Thoracic aorta (tissue), 2 donors: Measurements from ENCODE around the gene IKBKE. TPM values are rescaled to one million over a fixed set of nuclear protein-coding genes. Genes with fewer than 3 reads are reported as not detected.

Experiments
- ATAC-seq: fragments of 150-250 bp; one replicate; pipeline ENCODE4 v1.8.0; 2017; ENCODE audit warnings: low read depth; ENCODE audit not compliant: insufficient number of reproducible peaks, low FRiP score
- DNase-seq: peaks from one replicate; pipeline ENCODE4 v3.0.0-alpha.2; 2020; ENCODE audit warnings: low spot score
- H3K27ac ChIP-seq, 2 donors: fragments of 200-600 bp; sonication (generic); 1 replicate in 1 of 2; 2 replicates in 1 of 2; pipeline ENCODE4 v1.5.1; 2016; ENCODE audit warnings: mild to moderate bottlenecking in 2 of 2, moderate library complexity in 2 of 2
- H3K27me3 ChIP-seq: fragments of 200-600 bp; sonication (generic); replicated peaks from 2 replicates; pipeline ENCODE4 v1.6.0; 2016; ENCODE audit warnings: mild to moderate bottlenecking; ENCODE audit not compliant: insufficient read depth
- H3K36me3 ChIP-seq: fragments of 200-600 bp; sonication (generic); one replicate; pipeline ENCODE4 v1.5.1; 2016
- H3K4me1 ChIP-seq, 2 donors: fragments of 200-600 bp; sonication (generic); 1 replicate in 1 of 2; 2 replicates in 1 of 2; pipeline versions ENCODE4 v1.5.1 to v1.6.0; 2016; ENCODE audit warnings: low read depth in 2 of 2, mild to moderate bottlenecking in 1 of 2; ENCODE audit not compliant: control insufficient read depth in 1 of 2
- H3K4me3 ChIP-seq: fragments of 200-600 bp; sonication (generic); 2 replicates; pipeline ENCODE4 v1.5.1; 2016; ENCODE audit warnings: mild to moderate bottlenecking
- H3K9me3 ChIP-seq: fragments of 200-600 bp; sonication (generic); 2 replicates; pipeline ENCODE4 v1.5.1; 2016
- total RNA-seq, 2 donors: library from RNA; depleted of rRNA; stranded (reverse); fragments of >200 nt; gene quantifications; one replicate each; pipeline versions ENCODE4 v1.1.0 to v1.2.3, GENCODE V29; 2016
- TF ChIP-seq, protein P1 (sequence below): fragments of 200-600 bp; sonication (generic); IDR thresholded peaks from one replicate; pipeline ENCODE4 v1.5.1; 2019; ENCODE audit warnings: antibody characterized with exemption

Gene IKBKE
- total RNA-seq, 2 donors from 2014 or later: 5.8 to 16.1 TPM

DNA sequence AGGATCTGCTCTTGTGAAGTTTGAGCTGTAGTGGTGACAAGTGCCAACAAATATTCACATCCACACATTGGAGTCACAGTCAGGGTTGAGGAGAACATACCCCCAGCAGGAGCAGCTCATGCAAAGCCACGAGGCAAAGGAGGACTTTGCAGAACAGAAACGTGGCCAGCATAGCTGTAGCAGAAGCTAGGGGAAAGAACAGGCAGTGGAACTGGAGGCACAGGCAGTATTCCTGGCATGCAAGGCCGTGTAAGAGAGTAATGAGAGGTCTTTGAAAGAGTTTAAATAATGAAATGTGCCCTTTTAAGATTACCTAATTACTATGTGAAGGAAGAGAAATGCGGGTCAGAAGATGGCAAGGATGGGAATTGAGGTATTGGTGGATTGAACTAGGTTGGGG is 40.9 kb upstream of the IKBKE start:
- TF ChIP-seq, protein P1, sequence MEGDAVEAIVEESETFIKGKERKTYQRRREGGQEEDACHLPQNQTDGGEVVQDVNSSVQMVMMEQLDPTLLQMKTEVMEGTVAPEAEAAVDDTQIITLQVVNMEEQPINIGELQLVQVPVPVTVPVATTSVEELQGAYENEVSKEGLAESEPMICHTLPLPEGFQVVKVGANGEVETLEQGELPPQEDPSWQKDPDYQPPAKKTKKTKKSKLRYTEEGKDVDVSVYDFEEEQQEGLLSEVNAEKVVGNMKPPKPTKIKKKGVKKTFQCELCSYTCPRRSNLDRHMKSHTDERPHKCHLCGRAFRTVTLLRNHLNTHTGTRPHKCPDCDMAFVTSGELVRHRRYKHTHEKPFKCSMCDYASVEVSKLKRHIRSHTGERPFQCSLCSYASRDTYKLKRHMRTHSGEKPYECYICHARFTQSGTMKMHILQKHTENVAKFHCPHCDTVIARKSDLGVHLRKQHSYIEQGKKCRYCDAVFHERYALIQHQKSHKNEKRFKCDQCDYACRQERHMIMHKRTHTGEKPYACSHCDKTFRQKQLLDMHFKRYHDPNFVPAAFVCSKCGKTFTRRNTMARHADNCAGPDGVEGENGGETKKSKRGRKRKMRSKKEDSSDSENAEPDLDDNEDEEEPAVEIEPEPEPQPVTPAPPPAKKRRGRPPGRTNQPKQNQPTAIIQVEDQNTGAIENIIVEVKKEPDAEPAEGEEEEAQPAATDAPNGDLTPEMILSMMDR: no peak
- H3K27ac ChIP-seq: no peak overlapping the region
- ATAC-seq (no peak), DNase-seq (no peak)
- peaks cover 12% of the 10 kb centered on the region for H3K36me3 ChIP-seq
- H3K4me3 ChIP-seq: no peak overlapping the region
- H3K4me1 ChIP-seq: no peaks in the 10 kb centered on the region
- H3K27me3 ChIP-seq: no peaks in the 10 kb centered on the region
- H3K9me3 ChIP-seq: no peaks in the 10 kb centered on the region

DNA sequence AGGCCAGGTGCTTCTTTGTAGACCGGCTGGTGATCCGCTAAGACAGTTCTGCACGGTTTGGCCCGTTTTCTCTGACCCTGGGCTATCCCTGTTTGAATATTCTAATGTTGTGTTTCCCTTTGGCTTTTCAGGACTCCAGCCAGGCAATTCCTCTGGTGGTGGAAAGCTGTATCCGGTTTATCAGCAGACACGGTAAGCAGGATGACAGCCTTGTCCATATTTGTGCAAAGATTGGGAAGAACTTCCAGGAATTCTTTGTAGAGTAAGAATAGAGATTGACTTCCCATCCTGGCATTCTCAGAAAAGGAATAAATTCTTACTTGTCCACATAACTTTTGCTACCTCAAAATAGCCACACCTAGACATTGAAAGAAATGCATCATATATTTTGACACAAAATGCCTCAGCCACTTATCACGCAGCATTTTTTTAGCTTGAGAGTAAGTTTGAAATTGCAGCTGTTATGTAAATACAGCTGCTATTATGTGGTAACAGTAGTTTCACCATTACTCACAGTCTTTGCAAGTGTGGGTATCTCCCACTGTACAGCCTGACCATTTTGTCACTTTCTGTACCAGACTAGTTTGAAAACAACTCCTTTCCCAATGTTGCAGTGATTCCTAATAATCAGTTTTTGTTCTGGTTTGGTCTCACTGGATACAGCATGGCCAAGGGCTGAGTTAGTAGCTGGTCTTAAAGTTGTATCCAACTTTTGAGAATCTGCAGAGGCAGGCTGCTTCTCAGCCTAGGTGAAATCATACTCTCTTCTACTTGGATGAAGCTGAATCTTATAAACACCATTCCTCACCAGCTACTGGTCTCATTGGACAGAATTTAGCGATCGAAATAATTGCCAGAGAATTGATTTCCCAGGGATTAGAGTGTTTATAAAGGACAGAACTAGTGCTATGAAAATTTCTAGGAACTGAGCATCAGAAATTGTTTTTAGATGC is 40.0 kb upstream of the IKBKE start:
- no peak for DNase-seq
- Histone ChIP-seq H3K4me3 (no peak overlapping the region), H3K27ac (no peak overlapping the region), H3K36me3 (peaks cover 10% of the 10 kb centered on the region), H3K4me1 (no peaks in the 10 kb centered on the region), H3K9me3 (no peaks in the 10 kb centered on the region), H3K27me3 (no peaks in the 10 kb centered on the region)
- peak; percentile 36 for ATAC-seq
- TF ChIP-seq, protein P1: no peak

DNA sequence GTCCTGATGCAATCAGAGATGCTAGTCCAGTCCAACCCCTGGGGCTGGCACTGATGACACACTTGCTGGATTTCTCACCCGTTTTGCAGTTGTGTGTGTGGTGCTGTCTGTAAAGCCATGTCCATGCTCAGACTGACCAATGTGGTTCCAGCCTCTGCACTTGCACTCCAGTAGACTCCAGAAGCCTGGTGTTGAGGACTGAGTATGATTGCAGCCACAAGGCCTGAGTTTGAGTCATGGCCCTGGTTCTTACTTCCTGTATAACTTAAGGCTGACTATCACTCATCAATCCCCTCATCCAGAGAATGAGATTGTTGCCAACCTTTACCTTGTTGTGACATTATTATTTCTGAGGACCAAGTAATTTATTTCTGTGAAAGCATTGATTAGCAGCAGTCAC is 34.8 kb upstream of the IKBKE start:
- DNase-seq (no peak), ATAC-seq (no peak)
- H3K27ac ChIP-seq: no peak overlapping the region
- peaks cover 18% of the 10 kb centered on the region for H3K36me3 ChIP-seq
- no peak overlapping the region for H3K4me3 ChIP-seq
- H3K9me3 ChIP-seq: no peaks in the 10 kb centered on the region
- H3K27me3 ChIP-seq: no peaks in the 10 kb centered on the region
- H3K4me1 ChIP-seq: peaks cover 6 to 16% of the 10 kb centered on the region in 2 donors
- TF ChIP-seq, protein P1: no peak

DNA sequence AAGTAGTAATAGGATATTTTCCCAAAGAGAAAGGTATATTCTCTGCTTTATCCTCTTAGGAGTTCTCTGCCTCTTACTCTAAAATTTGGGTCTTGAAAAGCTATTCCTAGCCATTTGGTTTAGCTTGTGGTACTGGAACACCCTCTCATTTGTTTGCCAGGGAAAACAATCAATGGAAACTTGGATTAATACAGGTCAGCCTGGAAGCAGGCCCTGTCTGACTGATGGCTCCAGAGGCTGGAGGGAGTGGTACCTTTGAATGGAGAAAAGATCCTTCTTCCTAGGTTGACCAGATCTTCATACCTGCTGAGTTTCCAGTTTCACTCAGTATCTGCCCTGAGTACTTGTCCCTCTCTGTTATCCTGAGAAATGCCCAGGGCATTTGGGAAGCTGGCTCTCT is 31.7 kb upstream of the IKBKE start:
- H3K36me3 ChIP-seq: peaks cover 24% of the 10 kb centered on the region

DNA sequence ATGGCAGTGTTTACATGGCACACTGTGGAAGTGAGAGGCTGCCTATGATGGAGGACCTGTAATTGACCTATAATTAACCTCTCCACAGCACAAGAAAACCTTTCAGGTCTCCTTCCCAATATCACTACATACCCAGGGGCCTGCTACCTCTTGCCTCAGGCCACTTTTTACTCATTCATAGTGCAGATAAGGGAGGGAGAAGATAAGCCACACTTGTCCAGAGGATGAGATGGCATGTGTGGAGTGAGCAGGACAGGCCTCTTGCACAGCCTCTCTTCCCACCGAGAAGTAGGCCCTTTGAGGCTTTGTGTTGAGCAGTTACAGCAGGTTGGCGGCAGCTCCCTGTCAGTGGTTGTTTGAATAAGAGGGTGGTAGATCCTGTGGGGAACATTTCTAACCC is 31.1 kb upstream of the IKBKE start:
- Histone ChIP-seq H3K27ac (no peak overlapping the region), H3K4me1 (peaks cover 6 to 16% of the 10 kb centered on the region in 2 donors), H3K4me3 (no peak overlapping the region), H3K36me3 (peaks cover 21% of the 10 kb centered on the region), H3K27me3 (no peaks in the 10 kb centered on the region), H3K9me3 (no peaks in the 10 kb centered on the region)
- ATAC-seq: no peak
- DNase-seq: no peak
- TF ChIP-seq, protein P1: no peak

More for the DNA sequence above, 31.7 kb upstream of the IKBKE start:
- Histone ChIP-seq H3K9me3 (no peaks in the 10 kb centered on the region), H3K4me1 (peaks cover 6 to 16% of the 10 kb centered on the region in 2 donors), H3K4me3 (no peak overlapping the region), H3K27ac (no peak overlapping the region), H3K27me3 (no peaks in the 10 kb centered on the region)
- no peak for ATAC-seq
- TF ChIP-seq, protein P1: no peak
- no peak for DNase-seq
